GM21825 (cell line): ENCODE data around the gene ACSF3.
"Not testable (repeated sequence)": the region's sequence is repeated elsewhere in the genome, so short reads cannot be mapped to it uniquely, and the experiment has no call there.

ENCODE experiments used
- ATAC-seq: cut with Tn5 transposase; IDR thresholded peaks from one replicate; pipeline ENCODE4 v1.9.1; 2021; ENCODE audit warnings: mild to moderate bottlenecking, moderate library complexity; ENCODE audit not compliant: unreplicated experiment

The ACSF3 gene

GRCh38 chr16:89156740-89157645 is 63.3 kb downstream of the ACSF3 start:
- ATAC-seq = no peak

DNA sequence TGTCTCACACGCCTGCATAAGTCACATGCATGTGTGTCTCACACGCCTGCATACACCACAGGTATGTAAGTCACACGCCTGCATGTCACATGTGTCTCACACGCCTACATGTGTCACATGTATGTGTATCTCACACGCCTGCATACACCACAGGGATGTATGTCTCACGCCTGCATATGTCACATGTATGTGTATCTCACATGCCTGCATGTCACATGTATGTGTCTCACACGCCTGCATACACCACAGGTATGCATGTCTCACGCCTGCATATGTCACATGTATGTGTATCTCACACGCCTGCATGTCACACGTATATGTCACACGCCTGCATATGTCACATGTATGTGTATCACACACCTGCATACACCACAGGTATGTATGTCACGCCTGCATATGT is 64.1 kb downstream of the ACSF3 start:
- no peak for ATAC-seq

DNA sequence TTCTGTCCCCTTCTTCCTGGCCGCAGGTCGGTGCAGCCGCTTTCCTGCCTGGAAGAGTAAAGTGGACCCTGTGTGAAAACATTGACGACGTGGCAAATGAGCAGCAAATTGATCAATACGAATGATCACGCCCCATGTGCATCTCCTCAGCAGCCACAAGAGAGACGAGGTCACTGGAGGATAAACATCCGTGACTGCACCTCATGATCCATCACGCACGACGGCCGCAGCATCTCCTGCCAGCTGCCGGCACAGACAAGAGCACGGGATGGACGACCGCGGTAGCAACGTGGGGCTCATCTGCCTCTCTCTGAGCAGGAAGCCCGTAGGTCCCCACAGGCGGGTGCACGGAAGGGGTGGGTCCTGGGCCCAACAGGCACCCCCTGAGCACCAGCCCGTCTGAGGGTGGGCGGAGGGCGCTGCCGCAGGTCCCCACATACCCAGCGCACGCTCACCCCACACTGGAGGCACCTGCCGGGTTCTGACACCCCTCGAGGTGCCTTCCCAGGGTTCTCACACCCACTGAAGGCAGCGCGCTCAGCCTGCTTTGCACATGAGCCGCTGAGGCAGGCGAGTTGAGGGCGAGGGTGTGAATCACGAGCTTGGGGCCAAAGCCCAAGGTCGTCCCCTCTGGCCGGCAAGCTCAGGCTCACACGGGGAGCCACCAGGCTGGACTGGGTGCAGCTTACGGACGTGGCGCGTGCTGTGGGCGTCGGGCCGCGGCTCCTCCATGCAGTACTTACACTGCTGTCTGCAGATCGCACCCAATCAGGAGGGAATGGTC is 65.6 kb downstream of the ACSF3 start:
- no peak for ATAC-seq

- no peak for ATAC-seq
Measured at GRCh38 chr16:89159850-89160354, 66.2 kb downstream of the ACSF3 start.

GRCh38 chr16:89160977-89161701 is 67.5 kb downstream of the ACSF3 start:
- ATAC-seq = no peak

DNA sequence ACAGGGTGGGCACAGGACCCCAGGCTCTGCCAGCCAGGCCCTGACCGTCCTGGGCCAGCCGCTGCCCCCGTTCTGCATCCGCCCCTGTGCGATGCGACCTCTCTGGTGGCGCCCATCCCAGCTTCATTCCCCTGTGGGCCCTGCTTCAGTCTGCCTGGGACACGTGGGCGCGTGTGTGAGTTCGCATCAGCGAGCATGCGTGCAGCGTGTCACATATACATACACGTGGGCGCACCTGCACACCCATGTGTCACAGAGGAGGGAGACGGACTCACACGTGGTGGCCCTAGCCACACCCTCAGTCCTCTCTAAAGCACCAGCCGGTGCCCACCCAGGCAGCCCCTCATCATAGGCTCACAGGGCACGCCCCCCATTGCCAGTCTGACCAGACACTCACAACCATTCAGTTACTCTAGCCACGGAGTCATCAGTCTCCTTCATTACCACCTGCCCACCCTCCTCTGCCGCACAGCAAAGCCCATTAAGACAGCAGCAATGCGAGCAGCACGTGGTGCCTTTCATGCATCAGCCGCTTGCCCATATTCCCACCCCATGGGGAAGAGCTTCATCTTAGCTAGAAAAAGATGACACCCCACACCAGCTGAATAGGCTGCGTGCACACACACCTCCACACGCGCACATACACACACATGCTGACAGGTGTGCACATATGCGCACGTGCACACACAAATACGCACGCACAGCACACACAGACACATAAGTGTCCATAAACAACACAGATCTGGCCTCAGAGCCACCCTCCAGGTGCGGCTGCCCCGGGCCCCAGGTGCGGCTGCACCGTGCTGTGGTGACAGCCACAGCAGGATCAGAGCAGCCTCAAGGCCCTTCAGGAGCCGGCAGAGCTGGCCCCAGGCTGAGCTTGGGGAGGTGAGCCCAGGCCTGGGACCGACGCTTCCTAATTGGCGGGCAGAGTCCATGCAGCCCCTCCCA is 68.4 kb downstream of the ACSF3 start:
- no peak for ATAC-seq

DNA sequence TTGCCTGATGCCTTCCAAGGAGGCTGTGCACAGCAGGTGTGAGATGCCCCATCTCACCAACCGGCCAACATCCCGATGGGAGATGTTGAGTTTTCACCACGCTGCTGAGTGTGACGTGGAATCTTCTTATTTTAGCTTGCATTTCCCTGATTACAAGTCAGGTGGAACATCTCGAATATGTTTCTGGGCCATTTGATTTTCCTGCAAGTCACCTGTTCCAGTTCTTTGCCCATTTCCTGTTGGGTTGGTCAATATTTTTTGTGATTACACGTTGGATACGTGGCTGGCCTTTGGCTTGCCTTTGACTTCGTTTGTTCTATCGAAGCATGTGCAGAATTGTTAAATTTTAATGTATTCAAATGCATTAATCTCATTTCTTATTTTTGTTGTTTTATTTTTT is 69.6 kb downstream of the ACSF3 start:
- no peak for ATAC-seq

DNA sequence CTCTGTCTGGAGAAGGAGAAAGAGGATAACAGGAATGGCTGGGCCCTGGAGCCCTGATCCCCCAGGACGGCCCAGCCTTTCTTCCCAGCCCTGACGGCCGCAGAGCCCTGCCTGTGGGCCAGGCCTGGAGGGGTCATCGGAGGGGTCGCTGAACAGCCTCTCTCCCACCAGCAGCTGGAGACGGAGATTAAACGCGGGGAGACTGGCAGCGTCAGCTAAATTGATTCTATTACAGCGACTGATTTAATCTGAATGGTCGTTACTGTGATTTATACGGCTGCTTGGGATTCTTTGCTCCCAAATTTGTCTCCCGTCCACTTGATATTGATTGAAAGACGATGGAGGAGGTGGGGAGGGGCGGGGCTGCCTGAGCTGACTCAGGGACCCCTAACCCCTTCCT is 70.8 kb downstream of the ACSF3 start:
- ATAC-seq = no peak

GRCh38 chr16:89164847-89165680 is 71.4 kb downstream of the ACSF3 start:
- no peak for ATAC-seq

DNA sequence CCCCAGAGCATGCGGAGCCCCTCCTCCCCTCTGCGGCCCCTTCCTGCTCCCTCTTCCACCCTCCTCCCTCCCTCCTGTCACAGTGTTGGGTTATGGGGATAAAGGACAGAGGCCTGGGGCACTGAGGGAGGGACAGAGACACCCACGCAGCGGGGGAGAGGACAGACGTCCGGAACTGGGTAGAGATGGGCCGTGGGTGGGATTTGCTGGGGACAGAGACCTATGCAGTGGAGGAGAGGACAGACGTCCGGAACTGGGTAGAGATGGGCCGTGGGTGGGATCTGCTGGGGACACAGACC is 72.0 kb downstream of the ACSF3 start:
- ATAC-seq = not testable (repeated sequence)

DNA sequence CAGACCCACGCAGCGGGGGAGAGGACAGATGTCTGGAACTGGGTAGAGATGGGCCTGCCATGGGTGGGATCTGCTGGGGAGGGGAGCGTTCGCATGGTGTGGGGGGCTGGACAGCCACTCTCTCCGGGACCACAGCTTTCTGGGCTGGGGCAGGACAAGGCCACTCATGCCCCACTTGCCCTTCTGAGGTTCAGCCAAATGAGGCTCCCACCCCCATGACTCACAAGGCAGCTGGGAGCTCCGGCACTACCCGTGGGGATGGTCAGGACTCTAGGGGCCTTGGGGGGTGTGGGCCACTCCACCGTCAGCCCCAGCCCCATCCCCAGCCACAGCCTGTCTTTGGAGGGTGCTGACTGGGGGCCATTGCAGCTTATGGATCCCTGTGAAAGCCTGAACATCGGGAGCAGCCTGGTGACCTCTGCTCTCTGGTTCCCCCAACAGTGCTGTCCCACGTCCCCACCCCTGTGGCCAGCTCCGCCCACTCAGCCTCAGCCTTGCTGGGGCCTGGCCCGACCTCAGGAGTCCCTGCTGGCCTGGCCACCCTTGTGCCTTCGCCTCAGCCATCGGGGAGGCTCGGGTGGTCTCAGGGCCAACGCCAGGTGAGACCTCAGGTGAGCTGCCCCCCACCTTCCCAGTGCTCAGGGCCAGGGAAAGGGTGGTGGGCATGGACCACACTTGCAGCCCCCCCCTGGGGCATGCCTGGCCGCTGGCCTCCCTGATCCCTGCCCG is 73.2 kb downstream of the ACSF3 start:
- ATAC-seq = no peak

- no peak for ATAC-seq
Measured at GRCh38 chr16:89167425-89167941, 73.8 kb downstream of the ACSF3 start.

- ATAC-seq = no peak
Measured at GRCh38 chr16:89168381-89169189, 74.9 kb downstream of the ACSF3 start.

- no peak for ATAC-seq
Measured at GRCh38 chr16:89169778-89170177, 76.1 kb downstream of the ACSF3 start.

DNA sequence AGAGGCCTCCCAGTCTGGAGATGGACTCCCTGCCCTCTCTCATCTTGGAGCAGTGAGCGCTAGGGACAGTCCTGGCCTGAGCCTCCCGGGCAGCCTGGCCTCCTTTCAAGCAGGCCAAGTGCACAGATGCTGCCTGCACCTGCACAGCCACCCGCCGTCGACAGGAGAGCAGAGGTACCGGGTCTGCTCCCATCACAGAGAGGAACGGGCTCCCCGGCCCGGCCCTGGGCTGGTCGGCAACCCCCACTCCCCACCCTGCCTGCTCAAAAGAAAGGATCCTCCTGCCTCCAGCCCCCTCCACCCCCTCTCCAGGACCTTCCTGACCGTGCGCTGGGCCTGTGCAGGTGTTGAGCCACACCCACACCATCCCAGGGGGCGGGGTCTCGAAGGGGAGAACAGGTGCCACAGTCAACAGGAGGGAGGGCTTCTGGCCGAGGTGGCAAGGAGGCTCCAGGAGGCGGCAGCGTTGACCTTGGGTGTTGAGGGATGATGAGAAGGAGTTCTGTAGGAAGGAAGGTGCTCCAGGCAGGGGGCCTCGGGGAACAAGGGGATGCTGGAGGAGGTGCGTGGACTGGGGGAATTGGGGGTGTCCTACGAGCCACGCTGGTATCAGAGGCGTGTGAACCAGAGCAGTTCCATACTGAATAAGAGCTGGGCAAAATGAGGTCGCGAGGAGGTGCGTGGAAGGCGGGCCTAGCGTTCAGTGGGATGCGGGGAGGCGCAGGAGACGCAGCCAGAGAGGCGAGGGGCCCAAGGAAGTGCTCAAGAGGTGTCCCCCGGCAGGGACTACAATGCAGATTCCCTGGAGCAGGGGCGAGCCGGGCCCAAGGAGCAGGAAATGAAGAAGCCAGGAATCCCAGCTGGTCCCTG is 76.9 kb downstream of the ACSF3 start:
- ATAC-seq = no peak
